NCI-H1105 treated with DMSO at 0.1 percent for 48 hours (cell line): Measurements from ENCODE around the gene ASXL2.
"Not testable (repeated sequence)": the region's sequence is repeated elsewhere in the genome, so short reads cannot be mapped to it uniquely, and the experiment has no call there.

ENCODE experiments used
- DNase-seq: peaks from one replicate; lab custom pipeline; 2025; lab: John Stamatoyannopoulos, UW

ASXL2 gene

DNA sequence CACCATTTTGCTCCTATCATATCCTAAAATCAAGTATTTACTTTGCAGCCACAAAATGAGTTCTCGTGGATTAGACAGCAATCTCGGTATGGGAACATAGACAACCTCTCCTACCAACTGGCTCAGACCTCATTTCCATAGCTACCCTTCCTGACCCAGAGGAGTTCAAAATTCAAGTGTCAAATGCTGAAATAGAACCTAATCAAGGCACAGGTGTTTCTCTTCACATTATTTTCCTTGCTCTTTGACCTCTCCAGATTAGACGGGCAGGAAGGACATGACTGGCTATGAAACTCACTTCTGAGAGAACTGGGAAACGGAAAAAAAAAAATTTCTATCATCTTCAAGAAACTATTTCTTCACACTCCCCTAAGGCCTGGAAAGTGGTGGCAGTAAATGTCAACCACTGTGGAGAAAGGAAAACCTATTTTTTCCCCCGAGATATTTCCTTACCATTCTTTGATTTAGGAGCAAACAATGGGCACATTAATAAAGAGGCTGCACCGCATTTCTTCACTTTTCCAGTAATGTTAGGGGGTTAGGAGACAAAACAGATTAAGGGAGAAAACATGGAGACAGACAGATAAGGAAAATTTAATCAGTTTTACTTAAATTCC lies 141.3 kb downstream of the ASXL2 start:
- no peak for DNase-seq

DNA sequence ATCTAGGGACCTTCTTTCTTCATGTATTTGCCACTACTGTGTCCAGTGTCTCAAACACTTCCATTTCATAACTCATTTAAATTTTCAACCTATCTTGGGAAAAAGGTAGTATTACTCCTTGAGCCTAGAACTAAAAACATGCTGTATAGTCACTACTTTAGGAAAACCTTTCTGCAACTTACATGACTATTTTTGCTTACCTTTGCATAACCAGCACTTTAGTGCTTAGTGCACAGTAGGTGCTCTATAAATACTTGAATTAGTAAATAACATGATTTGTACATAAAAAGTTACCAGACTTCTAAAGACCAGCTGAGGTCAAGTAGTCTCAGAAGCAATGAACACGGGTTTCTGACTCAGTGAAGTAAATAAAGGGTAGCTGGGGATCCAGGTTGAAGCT lies 142.5 kb downstream of the ASXL2 start:
- no peak for DNase-seq

DNA sequence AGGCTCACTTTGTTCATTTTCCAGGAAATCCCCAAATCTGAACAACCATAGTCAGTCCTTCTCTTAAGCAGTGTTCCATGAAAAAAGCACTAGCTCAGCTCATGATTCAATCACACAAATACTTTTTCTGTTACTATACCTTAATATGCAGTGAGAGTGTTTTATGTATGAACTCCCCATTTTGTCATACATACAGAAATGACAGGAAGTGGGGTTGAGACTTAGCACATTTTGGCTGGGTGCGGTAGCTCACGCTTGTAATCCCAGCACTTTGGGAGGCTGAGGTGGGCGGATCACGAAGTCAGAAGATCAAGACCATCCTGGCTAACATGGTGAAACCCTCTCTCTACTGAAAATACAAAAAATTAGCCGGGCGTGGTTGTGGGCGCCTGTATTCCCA lies 149.7 kb downstream of the ASXL2 start:
- DNase-seq: no peak

DNA sequence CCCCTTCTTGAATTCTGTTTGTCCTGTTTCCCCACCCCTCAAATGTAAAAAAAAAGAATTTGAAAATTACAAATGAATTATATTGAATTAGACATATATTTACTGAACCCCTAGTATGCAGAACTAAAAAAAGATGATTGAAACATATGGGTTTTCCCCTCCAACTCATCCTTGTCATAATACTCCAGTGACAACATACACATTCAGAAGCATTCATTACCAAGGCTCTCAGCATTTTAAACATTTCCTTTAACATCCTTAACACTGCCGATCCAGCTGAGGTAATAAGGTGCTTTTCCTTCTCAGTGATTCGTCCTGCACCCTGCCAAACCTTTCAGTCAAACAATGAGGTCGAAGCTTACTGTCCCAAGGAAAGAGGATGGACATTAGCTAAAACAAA lies 151.8 kb downstream of the ASXL2 start:
- DNase-seq: no peak

DNA sequence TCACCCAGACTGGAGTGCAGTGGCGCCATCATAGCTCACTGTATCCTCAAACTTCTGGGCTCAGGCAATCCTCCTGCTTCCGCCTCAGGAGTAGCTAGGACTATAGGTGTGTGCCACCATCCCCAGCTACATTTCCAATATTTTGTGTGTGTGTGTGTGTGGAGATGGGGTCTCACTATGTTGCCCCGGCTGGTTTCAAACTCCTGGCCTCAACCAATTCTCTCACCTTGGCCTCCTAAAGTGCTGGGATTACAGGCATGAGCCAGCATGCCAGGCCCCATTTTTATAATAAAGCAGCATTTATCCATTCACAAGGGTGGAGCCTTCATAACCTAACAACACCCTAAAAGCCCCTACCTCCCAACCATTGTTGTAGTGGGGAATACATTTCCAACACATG lies 152.4 kb downstream of the ASXL2 start:
- DNase-seq: no peak

DNA sequence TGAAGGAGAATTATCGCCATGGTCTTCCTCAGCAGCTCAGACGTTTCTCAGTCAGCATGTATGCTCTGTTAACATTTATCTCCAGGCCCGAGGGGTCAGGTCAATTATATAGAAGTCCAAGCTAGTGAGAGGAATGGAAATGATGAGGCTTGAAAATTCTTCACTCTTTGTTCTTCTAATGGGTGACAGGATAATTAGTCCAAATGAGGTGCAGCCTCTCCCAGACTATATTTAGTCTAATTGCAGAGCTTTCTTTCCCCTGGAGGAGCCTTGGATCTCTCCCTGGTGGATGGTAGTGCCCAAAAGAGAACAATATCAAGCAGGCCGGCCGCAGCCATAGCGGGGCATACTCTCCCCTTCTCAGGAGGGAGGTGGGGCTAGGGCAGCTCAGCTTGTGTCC lies 153.5 kb downstream of the ASXL2 start:
- no peak for DNase-seq

DNA sequence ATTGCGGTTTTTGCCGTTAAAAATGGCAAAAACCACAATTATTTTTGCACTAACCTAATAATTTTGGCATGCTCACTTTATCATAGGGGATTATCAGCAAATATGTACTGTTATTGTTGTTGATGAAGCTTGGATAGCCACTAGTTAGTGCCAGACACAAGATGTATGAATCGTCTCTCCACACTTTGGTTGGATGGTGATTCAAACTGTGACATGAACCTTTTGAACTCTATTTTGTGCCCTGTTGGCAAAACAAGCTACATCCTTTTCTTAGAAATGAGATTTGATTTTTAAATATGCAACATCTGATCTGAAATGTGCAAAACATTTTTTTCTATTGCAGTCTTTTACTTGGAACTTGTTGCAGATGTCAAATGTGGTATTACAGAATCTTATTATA lies 156.1 kb downstream of the ASXL2 start:
- DNase-seq: no peak

DNA sequence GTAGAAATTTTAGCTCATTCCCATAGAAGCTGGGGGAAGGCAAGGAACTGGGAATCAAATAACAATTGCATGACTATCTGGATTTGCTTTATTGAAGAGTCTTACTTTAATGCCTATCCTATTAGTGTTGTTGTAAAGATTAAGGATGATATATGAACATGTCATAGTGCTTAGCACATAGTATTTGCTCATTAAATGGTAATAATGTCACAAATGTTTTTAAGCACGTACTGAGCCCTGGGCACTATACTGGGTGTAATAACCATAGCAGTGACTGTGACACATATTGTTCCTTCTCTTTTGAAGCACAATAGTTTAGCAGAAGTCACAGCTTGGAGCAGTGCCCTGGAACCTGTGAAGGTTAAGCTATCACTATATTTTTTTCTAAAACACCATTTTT lies 157.7 kb downstream of the ASXL2 start:
- DNase-seq: no peak

DNA sequence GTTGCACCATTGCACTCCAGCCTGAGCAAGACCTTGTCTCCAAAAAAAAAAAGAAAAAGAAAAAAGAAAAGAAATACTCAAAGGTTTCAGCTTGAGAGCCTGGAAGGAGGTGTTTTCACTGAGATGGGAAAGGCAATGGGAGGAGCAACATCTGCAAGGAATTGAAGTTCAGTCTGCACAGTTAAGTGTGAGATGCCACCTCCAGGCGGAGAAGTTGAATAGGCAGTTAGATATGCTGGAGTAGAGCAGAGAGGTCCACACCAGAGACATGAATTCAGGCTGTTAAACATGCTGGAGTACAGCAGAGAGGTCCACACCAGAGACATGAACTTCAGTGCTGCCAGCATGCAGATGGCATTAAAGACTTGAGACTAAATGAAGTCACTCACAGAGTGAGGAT lies 163.5 kb downstream of the ASXL2 start:
- DNase-seq: no peak

DNA sequence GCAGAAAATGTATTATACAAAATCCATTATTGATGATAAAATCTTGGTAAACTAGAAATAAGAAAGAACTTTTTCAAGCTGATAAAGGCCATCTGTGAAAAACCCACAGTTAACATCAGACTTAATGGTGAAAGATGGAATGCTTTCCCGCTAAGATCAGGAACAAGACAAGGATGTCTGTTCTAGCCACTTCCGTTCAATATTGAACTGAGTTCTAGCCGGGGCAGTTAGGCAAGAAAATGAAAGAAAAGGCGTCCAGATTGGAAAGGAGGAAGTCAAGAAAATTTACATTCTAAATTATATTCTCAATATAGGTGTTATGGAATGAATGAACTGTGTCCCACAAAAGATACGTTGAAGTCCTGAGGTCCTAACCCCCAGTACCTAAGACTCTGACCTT lies 165.8 kb downstream of the ASXL2 start:
- DNase-seq: no peak

DNA sequence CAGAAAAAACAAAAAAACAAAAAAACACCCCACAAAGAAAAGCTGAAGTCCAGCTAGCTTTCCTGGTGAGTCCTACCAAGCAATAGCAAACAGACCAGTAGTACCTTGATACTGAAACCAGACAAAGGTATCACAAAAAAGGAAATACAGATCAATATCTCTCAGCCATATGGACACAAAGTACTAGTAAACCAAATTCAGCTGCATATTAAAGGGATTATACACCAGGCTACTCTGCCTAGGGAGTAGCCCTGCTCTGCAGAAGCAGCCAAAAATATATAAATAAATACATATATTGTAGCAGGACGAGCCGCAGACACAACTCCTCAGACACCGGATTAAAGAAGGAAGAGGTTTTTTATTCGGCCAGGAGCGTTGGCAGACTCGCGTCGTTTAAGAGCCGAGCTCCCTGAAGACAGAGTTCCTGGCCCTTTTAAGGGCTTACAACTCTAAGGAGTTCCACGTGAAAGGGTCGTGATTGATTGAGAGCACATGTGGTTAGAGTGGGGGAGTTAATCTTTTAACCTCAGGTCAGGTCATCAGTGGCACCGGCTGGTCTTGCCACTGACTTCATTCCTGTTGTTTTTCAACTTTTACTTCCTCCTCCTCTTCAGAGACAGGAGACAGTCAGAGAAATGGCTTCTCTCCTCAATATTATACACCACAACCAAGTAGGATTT lies 166.5 kb downstream of the ASXL2 start:
- DNase-seq: no peak

DNA sequence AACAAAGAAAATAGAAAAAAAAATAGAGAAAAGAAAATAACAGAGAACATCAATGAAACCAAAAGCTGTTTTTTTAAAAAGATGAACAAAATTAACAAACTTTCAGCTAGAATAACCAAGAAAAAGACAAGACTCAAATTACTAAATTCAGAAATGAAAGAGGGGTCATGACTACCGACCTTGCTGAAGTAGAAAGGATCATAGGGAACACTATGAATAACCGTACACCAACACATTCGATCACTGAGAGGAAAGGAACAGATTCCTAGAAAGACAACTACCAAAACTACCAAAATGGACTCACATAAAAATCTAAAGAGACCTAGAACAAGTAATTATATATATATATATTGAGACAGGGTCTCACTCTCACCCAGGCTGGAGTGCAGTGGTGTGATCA lies 167.5 kb downstream of the ASXL2 start:
- DNase-seq: no peak

DNA sequence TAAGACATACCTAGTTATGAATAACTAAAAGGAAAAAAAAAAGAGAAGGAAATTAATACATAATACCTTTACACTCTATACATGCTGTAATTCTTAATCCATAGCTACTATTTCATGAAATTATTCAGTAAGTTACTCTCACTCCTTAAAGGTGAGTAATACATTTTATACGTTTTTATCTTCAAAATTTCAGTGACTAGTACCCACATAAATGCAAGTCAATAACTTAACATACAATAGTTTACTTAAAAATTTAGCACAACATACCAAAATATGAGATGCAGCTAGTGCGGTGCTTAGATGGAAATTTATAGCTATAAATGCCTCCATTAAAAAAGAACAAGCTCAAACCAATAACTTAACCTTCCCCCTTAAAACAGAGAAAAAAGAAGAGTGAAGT lies 168.9 kb downstream of the ASXL2 start:
- no peak for DNase-seq

DNA sequence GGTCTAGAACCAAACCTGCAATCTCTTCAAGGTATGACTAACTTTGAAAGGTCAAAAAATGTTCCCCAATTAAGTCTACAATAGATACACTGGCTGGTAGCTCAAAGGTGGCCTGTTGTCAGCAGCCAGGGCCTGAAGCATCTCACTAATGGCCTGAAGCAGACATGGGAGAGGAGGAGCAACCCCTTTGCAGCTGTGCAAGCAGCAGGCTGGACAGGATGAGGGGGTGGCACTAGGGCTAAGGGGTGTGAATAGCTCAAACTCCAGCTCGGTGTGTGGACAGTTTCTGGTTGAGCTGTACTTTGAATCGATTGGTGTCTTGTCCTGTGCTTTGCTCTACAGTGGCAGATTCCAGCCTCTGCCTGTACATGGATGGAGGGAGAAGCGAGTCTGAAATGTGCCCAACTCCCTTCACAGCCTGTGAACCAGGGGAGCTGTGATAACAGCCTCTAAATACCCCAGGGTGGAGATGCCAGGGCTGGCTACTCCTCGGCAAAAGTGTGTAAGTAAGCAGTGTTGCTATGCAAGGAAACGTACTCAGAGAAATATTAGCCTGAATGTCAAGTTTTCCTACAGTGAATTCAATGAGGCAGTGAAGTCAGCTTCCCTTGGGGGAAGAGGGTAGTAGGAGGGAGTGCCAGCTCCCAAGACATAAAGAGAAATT lies 170.2 kb downstream of the ASXL2 start:
- DNase-seq: no peak

DNA sequence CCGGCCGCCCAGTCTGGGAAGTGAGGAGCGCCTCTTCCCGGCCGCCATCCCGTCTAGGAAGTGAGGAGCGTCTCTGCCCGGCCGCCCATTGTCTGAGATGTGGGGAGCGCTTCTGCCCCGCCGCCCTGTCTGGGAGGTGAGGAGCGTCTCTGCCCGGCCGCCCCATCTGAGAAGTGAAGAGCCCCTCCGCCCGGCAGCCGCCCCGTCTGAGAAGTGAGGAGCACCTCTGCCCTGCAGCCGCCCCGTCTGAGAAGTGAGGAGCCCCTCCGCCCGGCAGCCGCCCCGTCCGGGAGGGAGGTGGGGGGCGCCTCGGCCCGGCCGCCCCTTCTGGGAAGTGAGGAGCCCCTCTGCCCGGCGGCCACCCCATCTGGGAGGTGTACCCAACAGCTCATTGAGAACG lies 172.7 kb downstream of the ASXL2 start:
- DNase-seq: not testable (repeated sequence)

DNA sequence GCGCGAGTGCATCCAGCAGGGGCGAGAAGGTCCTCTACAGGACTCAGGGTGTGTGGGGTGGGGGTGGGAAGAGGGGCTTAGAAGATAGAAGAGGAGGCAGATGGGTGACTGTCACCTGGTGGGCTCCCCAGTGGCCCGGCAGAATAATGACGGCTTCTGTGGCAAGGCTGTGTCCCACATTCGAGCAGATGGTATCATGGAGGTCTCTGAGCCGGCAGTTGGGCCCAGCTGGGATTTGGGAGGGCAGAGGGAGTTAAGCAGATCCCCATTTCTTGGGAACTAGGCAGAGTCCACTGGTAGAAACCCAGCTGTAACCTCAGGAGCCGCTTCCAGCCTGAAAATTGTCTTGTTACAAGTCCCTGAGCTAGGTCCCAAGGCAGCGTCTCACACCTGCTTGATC lies 176.5 kb downstream of the ASXL2 start:
- DNase-seq: no peak

DNA sequence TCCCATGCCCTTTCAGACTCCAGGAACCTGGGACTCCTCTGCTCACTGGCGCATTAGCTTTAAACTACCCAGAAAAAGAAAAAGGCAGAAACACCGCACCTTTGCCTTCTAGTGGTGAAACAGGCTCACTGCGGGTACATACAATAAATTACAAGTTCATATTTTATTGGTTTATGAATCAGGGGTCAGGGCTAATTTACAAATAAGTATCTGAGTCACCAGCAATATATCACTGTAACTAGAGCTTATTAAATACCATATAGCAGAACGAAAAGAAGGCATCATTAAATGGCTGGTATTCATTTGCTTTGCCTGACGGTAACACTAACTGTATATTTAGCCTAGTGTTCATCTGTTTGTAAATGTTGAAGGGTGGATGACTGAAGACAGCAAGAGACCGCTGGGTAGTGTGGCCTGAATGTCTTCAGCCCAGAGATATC lies 178.0 kb downstream of the ASXL2 start:
- DNase-seq: peak; percentile 53

DNA sequence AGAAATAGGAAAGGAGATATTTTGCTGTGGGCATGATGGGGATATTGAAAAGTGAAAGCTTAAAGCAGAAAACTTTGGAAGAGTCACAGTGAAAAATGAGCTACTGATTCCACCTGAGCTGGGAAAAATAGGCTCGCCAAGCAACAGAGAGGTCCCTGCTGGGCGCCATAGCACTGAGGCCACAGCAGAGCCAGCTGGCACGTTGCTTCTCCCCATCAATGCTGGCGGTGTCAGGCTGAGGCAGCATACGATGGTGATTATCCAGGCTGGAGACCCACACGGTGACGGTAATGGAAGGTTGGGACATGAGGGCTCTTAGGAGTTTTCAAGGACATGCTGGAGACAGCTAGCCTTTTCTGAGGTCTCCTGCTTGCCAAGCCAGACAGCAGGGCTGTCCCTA lies 179.1 kb downstream of the ASXL2 start:
- no peak for DNase-seq

DNA sequence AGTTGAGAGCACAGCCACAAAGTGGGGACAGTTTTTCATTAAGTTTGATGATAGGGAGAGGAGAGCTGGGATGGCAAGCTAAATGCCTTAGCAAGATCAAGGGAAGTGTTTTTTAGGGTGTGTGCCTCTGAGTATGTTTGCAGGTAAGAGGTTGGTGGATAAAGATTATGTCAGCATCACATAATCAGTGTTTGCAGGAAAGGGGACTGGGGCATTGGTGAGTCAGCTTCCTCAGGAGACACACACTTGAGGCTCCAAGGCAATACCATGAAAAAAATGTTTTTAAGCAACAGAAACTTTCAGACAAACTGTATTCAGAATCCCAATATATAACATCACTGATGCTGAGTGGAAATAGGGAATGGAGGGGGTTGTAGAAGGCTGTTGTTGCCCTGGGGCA lies 179.5 kb downstream of the ASXL2 start:
- no peak for DNase-seq

DNA sequence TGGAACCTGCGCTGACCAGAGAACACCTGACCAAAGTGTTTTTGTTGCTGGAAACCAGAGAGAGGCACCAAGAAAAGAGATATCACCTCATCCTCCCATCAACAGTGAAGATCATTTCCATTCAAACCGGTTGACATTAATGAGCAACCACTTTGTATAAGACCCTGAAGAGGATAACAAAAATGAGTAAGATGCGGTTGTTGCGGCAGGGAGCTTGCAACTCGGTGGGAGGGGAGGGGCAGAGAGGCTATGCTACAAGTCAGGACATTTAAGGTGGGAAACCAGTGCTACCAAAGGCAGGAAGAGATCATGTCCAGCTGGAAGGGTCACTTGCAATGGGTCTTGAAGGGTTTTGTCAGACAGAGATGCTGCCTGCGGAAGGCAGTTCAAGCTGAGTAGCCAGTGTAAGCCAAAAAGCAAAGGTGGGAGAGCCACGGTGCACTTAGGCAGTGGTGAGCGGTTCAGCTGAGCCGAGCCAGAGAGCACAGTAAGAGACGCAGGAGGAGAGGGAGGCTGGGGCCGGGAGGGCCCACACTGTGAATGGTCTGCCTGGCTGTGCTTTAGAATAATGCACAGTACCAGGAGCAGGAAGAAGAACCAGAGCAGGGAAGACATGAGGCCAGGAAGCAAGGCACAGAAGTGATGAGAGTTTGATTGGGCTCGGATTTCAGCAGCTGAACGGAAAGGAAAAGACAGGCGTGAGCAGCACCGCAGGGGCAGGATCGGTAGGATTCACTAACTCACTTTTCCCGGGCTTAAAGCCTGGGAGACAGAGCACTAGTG lies 180.5 kb downstream of the ASXL2 start:
- no peak for DNase-seq

DNA sequence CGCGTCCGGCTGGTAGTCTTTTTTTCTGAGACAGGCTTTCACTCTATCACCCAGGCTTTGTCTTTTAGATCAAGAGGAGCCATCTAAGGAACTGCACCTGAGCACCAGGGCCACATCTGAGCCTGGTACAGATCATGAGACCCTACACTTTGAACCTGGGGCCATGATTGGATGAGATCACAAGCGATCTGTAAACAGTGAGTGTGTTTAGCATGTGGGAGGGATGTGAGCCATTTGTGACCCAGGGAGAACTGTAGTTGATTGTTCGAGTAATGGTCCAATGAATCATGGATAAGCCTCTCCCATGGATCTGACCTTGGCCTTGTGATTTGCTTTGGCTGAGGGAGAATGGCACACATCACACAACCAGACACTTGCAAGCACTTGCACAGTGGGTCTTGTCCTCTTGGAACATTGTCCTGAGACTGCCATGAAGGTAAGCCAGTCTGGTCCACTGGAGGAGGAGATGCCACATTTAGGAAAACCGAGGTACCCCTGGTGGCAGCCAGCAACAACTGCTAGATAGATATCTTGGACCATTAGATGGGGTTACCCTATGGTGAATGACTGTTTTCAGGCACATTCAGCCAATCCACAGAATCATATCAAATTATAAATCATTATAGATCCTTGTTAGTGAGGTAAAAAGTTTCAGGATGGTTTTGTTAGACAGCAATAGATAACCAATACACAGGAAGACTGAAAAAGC lies 185.4 kb downstream of the ASXL2 start:
- no peak for DNase-seq

DNA sequence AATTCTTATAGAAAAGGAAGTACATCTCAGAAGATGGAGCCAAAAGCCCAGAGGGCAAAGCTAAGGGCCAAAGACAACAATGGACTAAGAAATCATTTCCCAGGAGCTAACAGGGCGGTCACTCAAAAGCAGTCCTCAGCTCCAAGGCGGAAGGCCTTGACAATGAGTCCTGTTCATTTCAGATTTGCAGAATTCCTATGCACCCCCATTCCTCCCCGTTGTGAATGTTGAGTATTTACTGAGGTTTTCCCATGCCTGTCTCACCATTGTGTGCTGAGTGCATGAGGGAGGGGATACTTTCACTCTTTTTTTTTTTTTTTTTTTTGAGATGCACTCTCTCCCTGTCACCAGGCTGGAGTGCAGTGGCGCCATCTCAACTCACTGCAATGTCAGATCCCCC lies 186.1 kb downstream of the ASXL2 start:
- DNase-seq: no peak
